HG02678 (cell line): ENCODE results near the gene SHB.

ENCODE experiments used
- ATAC-seq: cut with Tn5 transposase; IDR thresholded peaks from one replicate; pipeline ENCODE4 v1.9.1; 2021; ENCODE audit warnings: mild to moderate bottlenecking, moderate library complexity; ENCODE audit not compliant: unreplicated experiment

Gene SHB

GRCh38 chr9:38010918-38011704 is 57.9 kb downstream of the SHB start:
- no peak for ATAC-seq

- ATAC-seq, result no peak
These were observed 59.0 kb downstream of the SHB start for GRCh38 chr9:38009990-38010389.

- ATAC-seq, result no peak
These were observed 60.0 kb downstream of the SHB start for GRCh38 chr9:38009035-38009501.

- peak; percentile 86 for ATAC-seq
These were observed 60.6 kb downstream of the SHB start for GRCh38 chr9:38008168-38009034.

GRCh38 chr9:38007016-38007415 is 62.0 kb downstream of the SHB start:
- ATAC-seq, result no peak

GRCh38 chr9:38006163-38006562 is 62.9 kb downstream of the SHB start:
- ATAC-seq, result no peak

- no peak for ATAC-seq
These were observed 64.0 kb downstream of the SHB start for GRCh38 chr9:38004809-38005560.

GRCh38 chr9:38003946-38004808 is 64.8 kb downstream of the SHB start:
- ATAC-seq, result no peak

- ATAC-seq, result no peak
These were observed 65.8 kb downstream of the SHB start for GRCh38 chr9:38003230-38003629.

- ATAC-seq, result no peak
These were observed 67.6 kb downstream of the SHB start for GRCh38 chr9:38001430-38001829.

- ATAC-seq, result peak; percentile 56
These were observed 68.3 kb downstream of the SHB start for GRCh38 chr9:38000735-38001134.

GRCh38 chr9:38000332-38000731 is 68.7 kb downstream of the SHB start:
- no peak for ATAC-seq

GRCh38 chr9:37999588-38000189 is 69.3 kb downstream of the SHB start:
- no peak for ATAC-seq

- no peak for ATAC-seq
These were observed 70.0 kb downstream of the SHB start for GRCh38 chr9:37998881-37999587.

GRCh38 chr9:37997636-37998374 is 71.2 kb downstream of the SHB start:
- ATAC-seq, result no peak

GRCh38 chr9:37996819-37997217 is 72.2 kb downstream of the SHB start:
- no peak for ATAC-seq

GRCh38 chr9:37995961-37996818 is 72.8 kb downstream of the SHB start:
- no peak for ATAC-seq

- ATAC-seq, result no peak
These were observed 73.7 kb downstream of the SHB start for GRCh38 chr9:37995348-37995737.
